HEK293T (cell line): ENCODE data around the gene CHIC1.

Experiments used
- ARNT ChIP-seq: fragments of 450-650 bp; IDR thresholded peaks from 2 replicates; pipeline ENCODE4 v1.6.1; 2017; ENCODE audit warnings: mild to moderate bottlenecking
- BHLHE40 ChIP-seq: fragments of 450-650 bp; IDR thresholded peaks from 2 replicates; pipeline ENCODE4 v1.6.1; 2016; ENCODE audit warnings: mild to moderate bottlenecking, moderate library complexity, borderline replicate concordance
- CTBP1 ChIP-seq: fragments of 450-650 bp; IDR thresholded peaks from 2 replicates; pipeline ENCODE4 v1.6.1; 2016; ENCODE audit warnings: borderline replicate concordance
- ELF4 ChIP-seq: fragments of 450-650 bp; IDR thresholded peaks from 2 replicates; pipeline ENCODE4 v1.6.1; 2017; ENCODE audit warnings: antibody characterized with exemption
- FOXA1 ChIP-seq: fragments of 450-650 bp; IDR thresholded peaks from 2 replicates; pipeline ENCODE4 v1.6.1; 2016; ENCODE audit warnings: mild to moderate bottlenecking
- FOXM1 ChIP-seq: fragments of 450-650 bp; IDR thresholded peaks from 2 replicates; pipeline ENCODE4 v1.6.1; 2017; ENCODE audit warnings: mild to moderate bottlenecking, borderline replicate concordance
- HDGF ChIP-seq: fragments of 450-650 bp; IDR thresholded peaks from 2 replicates; pipeline ENCODE4 v1.6.1; 2017; ENCODE audit warnings: antibody characterized with exemption, borderline replicate concordance
- L3MBTL2 ChIP-seq: fragments of 450-650 bp; conservative IDR thresholded peaks from 2 replicates; pipeline ENCODE4 v1.6.1; 2016; ENCODE audit warnings: mild to moderate bottlenecking
- LEF1 ChIP-seq: fragments of 450-650 bp; IDR thresholded peaks from 2 replicates; pipeline ENCODE4 v1.6.1; 2017; ENCODE audit warnings: mild to moderate bottlenecking, borderline replicate concordance
- NFRKB ChIP-seq: fragments of 450-650 bp; IDR thresholded peaks from 2 replicates; pipeline ENCODE4 v1.6.1; 2016; ENCODE audit warnings: mild to moderate bottlenecking, moderate library complexity
- PKNOX1 ChIP-seq: fragments of 450-650 bp; IDR thresholded peaks from 2 replicates; pipeline ENCODE4 v1.6.1; 2016
- SP1 ChIP-seq: fragments of 450-650 bp; IDR thresholded peaks from 2 replicates; pipeline ENCODE4 v1.6.1; 2017
- SUZ12 ChIP-seq: fragments of 450-650 bp; IDR thresholded peaks from 2 replicates; pipeline ENCODE4 v1.6.1; 2016; ENCODE audit warnings: mild to moderate bottlenecking
- ZNF384 ChIP-seq: fragments of 450-650 bp; IDR thresholded peaks from 2 replicates; pipeline ENCODE4 v1.6.1; 2016

GRCh38 chrX:73562458-73562857 lies 539 bp upstream of the CHIC1 start:
- TF ChIP-seq PKNOX1 (no peak), ELF4 (no peak), HDGF (no peak), SUZ12 (no peak), CTBP1 (no peak), L3MBTL2 (no peak), NFRKB (no peak), FOXM1 (no peak), SP1 (no peak), BHLHE40 (no peak), ARNT (no peak), ZNF384 (no peak), FOXA1 (no peak), LEF1 (no peak)
